GM12801 (cell line): Measurements from ENCODE around the gene DBX1.

Experiments
- TF ChIP-seq, protein P1 (sequence below): IDR thresholded peaks from one replicate; pipeline ENCODE4 v1.5.1; 2011; ENCODE audit warnings: control low read depth; ENCODE audit not compliant: insufficient read length; ENCODE audit errors: extremely low read depth

The DBX1 gene

GRCh38 chr11:20197881-20198280 lies 37.6 kb upstream of the DBX1 start:
- TF ChIP-seq, protein P1, sequence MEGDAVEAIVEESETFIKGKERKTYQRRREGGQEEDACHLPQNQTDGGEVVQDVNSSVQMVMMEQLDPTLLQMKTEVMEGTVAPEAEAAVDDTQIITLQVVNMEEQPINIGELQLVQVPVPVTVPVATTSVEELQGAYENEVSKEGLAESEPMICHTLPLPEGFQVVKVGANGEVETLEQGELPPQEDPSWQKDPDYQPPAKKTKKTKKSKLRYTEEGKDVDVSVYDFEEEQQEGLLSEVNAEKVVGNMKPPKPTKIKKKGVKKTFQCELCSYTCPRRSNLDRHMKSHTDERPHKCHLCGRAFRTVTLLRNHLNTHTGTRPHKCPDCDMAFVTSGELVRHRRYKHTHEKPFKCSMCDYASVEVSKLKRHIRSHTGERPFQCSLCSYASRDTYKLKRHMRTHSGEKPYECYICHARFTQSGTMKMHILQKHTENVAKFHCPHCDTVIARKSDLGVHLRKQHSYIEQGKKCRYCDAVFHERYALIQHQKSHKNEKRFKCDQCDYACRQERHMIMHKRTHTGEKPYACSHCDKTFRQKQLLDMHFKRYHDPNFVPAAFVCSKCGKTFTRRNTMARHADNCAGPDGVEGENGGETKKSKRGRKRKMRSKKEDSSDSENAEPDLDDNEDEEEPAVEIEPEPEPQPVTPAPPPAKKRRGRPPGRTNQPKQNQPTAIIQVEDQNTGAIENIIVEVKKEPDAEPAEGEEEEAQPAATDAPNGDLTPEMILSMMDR = no peak

GRCh38 chr11:20194470-20194869 lies 34.2 kb upstream of the DBX1 start:
- TF ChIP-seq, protein P1 = no peak

DNA sequence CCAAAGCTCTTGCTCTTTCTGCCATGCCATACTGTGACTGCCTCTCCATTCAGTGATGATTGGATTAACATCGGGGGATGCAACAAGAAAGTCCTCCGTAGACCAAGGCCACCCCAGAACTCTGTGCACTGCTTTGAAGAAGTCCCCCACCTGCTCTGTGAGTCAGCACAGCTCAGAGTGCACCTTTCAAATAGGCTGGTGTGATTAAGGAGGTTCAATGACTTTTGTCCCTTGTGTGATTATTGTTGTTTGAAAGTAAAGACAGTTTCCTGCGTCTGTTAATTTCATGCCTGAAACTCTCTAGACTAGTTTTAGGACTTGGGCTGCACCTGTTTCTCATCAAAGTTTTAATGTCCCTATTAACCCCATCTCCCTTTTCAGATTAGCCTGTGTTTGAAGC lies 33.0 kb upstream of the DBX1 start:
- TF ChIP-seq, protein P1 = no peak

DNA sequence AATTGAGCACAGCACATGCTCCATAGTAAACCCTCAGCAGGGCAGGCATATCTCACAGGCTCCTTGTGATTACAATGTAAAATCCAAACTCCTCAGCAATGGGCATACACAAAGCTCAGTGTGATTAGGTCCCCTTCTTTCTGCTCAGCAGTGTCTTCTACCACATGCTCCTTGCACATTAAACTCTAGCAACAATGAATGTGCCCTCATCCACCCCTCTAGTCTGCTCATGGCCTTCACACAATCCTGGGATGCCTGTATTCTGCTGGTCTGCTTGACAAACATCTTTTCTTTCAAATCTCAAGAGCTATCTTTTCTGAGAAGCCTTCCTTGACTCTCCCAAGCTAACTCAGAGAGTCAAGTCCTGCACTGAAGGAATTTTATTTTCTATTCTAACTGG lies 32.4 kb upstream of the DBX1 start:
- TF ChIP-seq, protein P1 = no peak

DNA sequence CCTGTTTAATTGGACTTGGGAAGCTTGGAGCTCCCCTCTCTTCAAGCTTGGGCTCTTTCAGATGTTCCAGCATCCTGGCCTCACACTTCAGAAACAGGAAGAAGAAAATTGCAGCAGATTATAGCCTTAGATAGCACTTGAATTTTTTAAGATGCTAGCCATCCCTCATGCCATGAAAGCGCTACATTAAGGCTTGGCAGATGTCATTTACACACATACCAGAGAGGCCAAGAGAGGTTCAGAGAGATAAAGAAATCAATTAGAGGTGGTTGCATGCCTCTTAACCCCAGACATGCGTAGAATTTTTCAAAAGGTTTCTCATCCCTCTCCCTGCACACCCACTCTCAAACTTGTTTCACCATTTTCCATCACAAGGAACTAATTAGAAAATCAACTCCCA lies 31.9 kb upstream of the DBX1 start:
- TF ChIP-seq, protein P1 = no peak

DNA sequence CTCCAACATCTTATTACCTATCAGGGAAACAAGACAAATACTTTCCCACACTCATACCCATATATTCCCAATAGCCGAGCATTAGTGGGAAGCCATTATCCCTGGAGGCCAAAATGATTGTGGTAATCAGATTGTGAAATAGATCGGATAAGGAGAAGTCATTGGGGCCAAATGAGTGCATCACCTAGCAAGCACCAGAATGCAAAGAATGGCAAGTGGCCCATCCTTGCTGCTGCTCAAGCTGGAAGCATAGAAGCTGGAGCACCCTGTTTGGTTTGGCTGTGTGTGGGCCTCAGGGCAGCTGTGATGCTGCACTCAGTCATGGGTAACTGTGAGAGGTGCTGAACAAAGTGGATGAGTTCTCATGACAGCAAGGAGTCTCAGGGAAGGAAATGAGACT lies 18.7 kb upstream of the DBX1 start:
- TF ChIP-seq, protein P1 = no peak

GRCh38 chr11:20177136-20177535 lies 16.9 kb upstream of the DBX1 start:
- TF ChIP-seq, protein P1 = no peak

- TF ChIP-seq, protein P1 = no peak
Measured at GRCh38 chr11:20172721-20173447, 12.6 kb upstream of the DBX1 start.
